ENCODE results near the gene MAGI2. TPM values are rescaled to one million over a fixed set of nuclear protein-coding genes. Genes with fewer than 3 reads are reported as not detected.

Gene MAGI2
- total RNA-seq, 1 donor from 2014 or later, result 2.5 TPM

GRCh38 chr7:79425665-79426064 lies 27.8 kb downstream of the MAGI2 start:
- no peak for DNase-seq (ENCODE audit: low read depth)
- no peaks in the 10 kb centered on the region for H3K27me3 ChIP-seq (ENCODE audit: control insufficient read depth, insufficient read depth, low read length)
- H3K36me3 ChIP-seq (ENCODE audit: control insufficient read depth, insufficient read depth, low read length), result no peaks in the 10 kb centered on the region
- H3K4me3 ChIP-seq (ENCODE audit: low read depth, low read length), result no peak overlapping the region
- no peak for TF ChIP-seq CTCF (IDR thresholded peaks at IDR 0.05; ENCODE audit: insufficient read depth, low read length, poor library complexity, severe bottlenecking)

- no peaks in the 10 kb centered on the region for H3K27me3 ChIP-seq (ENCODE audit: control insufficient read depth, insufficient read depth, low read length)
- no peak for TF ChIP-seq CTCF (IDR thresholded peaks at IDR 0.05; ENCODE audit: insufficient read depth, low read length, poor library complexity, severe bottlenecking)
- H3K36me3 ChIP-seq (ENCODE audit: control insufficient read depth, insufficient read depth, low read length), result no peaks in the 10 kb centered on the region
- no peak overlapping the region for H3K4me3 ChIP-seq (ENCODE audit: low read depth, low read length)
- no peak for DNase-seq (ENCODE audit: low read depth)
Measured at GRCh38 chr7:79421751-79422150, 31.7 kb downstream of the MAGI2 start.

- no peaks in the 10 kb centered on the region for H3K27me3 ChIP-seq (ENCODE audit: control insufficient read depth, insufficient read depth, low read length)
- no peak overlapping the region for H3K4me3 ChIP-seq (ENCODE audit: low read depth, low read length)
- TF ChIP-seq CTCF (IDR thresholded peaks at IDR 0.05; ENCODE audit: insufficient read depth, low read length, poor library complexity, severe bottlenecking), result no peak
- DNase-seq (ENCODE audit: low read depth), result peak; percentile 86
- H3K36me3 ChIP-seq (ENCODE audit: control insufficient read depth, insufficient read depth, low read length), result no peaks in the 10 kb centered on the region
Measured at GRCh38 chr7:79420464-79420863, 33.0 kb downstream of the MAGI2 start.

GRCh38 chr7:79414910-79415309 lies 38.6 kb downstream of the MAGI2 start:
- Histone ChIP-seq H3K36me3 (ENCODE audit: control insufficient read depth, insufficient read depth, low read length) (no peaks in the 10 kb centered on the region), H3K4me3 (ENCODE audit: low read depth, low read length) (no peak overlapping the region), H3K27me3 (ENCODE audit: control insufficient read depth, insufficient read depth, low read length) (no peaks in the 10 kb centered on the region)
- DNase-seq (ENCODE audit: low read depth), result no peak
- no peak for TF ChIP-seq CTCF (IDR thresholded peaks at IDR 0.05; ENCODE audit: insufficient read depth, low read length, poor library complexity, severe bottlenecking)

GRCh38 chr7:79412915-79413314 lies 40.6 kb downstream of the MAGI2 start:
- no peaks in the 10 kb centered on the region for H3K27me3 ChIP-seq (ENCODE audit: control insufficient read depth, insufficient read depth, low read length)
- TF ChIP-seq CTCF (IDR thresholded peaks at IDR 0.05; ENCODE audit: insufficient read depth, low read length, poor library complexity, severe bottlenecking), result no peak
- DNase-seq (ENCODE audit: low read depth), result no peak
- H3K36me3 ChIP-seq (ENCODE audit: control insufficient read depth, insufficient read depth, low read length), result no peaks in the 10 kb centered on the region
- H3K4me3 ChIP-seq (ENCODE audit: low read depth, low read length), result no peak overlapping the region

GRCh38 chr7:79412438-79412837 lies 41.0 kb downstream of the MAGI2 start:
- no peaks in the 10 kb centered on the region for H3K27me3 ChIP-seq (ENCODE audit: control insufficient read depth, insufficient read depth, low read length)
- no peaks in the 10 kb centered on the region for H3K36me3 ChIP-seq (ENCODE audit: control insufficient read depth, insufficient read depth, low read length)
- H3K4me3 ChIP-seq (ENCODE audit: low read depth, low read length), result no peak overlapping the region
- DNase-seq (ENCODE audit: low read depth), result no peak
- TF ChIP-seq CTCF (IDR thresholded peaks at IDR 0.05; ENCODE audit: insufficient read depth, low read length, poor library complexity, severe bottlenecking), result no peak

Measured in kidney epithelial cell (primary cell).